GM18520 (cell line): ENCODE measurements around the gene CYGB.
"Not testable (repeated sequence)": the region's sequence is repeated elsewhere in the genome, so short reads cannot be mapped to it uniquely, and the experiment has no call there.

Experiments
- ATAC-seq: cut with Tn5 transposase; IDR thresholded peaks from one replicate; pipeline ENCODE4 v1.9.1; 2021; ENCODE audit not compliant: unreplicated experiment

CYGB gene

DNA sequence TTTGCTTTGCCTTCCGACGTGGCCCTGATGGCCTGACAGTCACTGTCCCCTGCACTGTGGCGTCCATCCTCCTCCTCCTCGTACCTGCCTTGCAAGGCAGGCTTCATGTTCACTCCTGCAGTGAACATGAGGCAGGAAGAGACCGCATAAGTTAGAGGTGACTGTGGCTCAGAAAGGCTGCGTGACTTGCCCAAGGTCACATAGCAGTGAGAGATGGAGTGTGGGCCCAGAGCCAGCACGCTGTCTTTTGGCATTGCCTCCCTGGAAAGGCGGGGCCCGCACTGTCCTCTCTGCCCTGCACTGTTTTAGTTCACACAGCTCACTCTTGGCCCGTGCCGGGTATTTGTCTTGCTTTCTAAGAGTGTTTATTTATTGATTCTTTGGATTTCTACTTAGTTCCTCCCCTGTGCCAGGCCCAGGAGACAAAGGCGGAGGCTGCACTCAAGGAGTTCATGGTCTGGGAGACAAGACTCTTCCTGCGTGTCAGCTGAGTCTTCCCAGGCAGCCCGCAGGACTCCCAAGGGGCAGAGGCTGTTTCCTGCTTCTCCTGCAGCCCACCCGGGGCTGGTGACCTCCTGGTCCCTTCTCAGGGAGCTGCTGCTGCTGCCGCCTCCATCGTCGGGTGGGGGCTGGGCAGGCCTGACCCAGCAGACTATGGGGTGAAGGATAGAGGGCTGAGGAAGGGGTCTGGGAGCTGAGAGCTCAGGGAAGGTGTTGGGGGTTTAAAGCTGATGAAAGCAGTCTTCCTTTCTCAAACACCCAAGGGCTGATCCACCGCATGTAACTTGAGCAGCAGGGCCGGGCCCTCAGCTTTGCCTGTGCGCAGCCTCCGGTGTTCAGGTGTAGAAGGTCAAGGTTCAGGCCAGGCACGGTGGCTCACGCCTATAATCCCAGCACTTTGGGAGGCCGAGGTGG is 12.7 kb downstream of the CYGB start:
- ATAC-seq, result no peak

DNA sequence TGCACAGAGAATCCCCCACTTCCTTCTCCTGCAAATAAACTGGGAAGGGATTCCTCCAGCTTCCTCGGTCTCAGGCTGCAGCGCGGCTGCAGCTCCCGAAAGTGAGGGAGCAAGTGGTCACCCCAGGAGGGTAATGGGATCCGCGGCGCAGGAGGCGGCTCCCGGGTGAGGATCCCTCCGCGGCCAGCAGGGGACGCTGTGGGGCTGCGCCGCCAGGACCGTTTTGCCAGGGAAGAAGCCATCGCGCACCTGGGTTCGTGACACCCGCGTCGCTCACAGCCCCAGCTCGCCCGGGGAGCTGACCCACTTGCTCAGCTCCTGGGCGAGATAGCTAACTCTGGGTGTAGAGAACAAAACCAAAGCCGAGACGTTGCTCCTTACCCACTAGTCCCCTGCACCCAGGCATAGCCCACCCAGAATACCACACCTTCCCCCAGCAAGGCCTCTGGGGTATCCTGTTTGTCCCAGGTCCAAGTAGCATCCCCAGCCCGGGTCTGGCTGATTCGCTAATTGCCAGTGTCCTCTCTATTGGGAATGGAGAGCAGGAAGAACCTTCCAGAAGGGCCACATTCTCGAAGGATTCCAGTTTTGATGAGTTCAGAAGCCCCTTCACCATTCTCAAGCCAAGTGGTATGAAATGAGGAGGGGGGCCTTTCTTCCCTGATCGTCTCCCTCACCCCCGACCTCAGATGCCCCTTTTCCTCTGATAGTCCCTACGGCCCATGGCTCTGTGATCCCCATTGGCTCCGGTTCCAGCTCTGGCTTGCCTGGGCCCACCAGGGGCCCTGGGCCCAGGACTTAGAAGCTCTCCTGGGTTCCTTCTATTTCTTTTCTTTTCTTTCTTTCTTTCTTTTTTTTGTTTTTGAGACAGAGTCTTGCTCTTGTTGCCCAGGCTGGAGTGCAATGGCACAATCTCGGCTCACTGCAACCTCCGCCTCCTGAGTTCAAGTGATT is 14.1 kb downstream of the CYGB start:
- no peak for ATAC-seq

DNA sequence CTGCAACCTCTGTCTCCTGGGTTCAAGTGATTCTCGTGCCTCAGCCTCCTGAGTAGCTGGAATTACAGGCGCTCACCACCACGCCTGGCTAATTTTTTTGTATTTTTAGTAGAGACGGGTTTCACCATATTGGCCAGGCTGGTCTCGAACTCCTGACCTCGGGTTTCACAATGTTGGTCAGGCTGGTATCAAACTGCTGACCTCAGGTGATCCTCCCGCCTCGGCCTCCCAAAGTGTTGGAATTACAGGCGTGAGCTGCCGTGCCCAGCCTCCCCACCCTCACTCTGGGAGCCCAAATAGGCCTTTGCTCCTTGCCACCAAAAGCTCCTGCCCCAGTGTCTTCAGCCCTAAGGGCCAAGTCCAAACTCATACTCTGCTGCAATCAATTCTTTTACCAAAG is 15.8 kb downstream of the CYGB start:
- not testable (repeated sequence) for ATAC-seq

DNA sequence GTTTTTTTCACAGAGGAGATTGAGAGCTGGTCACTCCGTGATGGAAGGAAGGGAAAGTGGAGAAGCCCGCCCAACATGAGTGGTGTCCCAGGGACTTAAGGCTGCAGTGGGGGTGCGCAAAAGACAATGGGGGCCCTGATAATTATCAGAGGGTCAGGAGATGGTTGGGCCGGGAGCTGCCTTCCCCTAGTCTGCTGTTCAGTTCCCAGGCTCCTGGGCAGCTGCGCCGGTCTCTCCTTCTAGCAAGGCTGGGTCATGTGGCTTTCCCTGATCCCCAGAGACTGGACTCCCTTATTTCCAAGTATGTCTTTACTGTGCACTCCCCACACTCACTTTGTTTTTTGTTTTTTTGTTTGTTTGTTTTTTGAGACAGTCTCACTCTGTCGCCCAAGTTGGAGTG is 16.2 kb downstream of the CYGB start:
- ATAC-seq, result no peak

DNA sequence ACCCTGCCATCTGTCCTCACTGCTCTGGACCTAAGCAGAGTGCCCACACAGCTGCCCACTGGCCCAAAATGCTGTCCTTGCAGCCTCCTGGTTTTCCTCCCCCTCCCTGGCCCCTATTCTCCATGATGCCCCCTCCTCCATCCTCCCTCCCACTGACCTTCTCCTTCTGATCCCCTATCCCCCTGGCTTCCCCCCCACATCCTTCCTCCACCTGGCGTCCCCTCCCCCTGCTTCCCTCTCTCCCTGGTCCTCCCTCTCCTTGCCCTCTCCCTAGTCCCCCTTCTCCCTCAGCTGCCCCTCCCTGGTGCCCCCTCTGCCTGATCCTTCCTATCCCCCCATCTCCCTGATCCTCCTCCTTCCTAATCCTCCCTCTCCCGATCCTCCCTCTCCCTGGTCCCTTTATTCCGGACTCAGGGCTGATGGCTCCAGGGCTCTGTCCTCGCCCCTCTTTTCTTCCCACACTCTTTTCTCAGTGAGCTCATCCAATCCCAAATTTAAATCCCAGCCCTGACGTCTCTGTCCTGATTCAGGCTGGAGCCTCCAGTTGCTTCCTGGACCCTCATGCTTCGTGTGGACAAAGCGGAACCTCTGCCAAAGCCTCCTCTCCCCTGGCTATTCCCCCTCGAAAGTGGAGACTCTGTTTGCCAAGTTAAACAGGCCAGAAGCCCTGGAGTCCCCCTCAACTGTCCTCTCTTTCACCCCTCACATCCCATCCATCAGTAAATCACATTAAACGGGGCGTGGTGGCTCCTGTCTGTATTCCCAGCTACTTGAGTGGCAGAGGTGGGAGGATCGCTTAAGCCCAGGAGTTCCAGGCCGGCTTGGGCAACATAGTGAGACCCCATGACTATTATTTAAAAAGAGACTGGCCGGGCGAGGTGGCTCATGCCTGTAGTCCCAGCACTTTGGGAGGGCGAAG is 18.2 kb downstream of the CYGB start:
- ATAC-seq, result no peak

DNA sequence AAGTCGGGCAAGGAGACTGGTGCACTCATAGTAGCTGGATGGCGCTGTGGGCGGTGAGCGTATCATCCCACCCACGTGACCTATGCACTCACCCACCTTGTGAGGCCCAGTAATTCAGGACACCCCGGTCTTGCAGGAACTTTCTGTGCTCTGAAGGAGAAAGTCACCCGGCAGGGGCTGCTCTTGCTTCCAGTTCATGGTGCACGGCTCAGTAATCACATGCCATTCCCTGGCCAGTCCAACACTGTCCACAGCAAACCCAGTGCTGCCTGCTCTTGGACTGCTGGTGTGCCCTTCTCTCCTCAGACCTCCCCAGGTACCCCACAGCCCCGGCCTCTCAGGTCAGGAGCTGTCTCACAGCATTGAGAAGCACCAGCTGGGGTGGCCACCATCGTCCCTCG is 19.9 kb downstream of the CYGB start:
- no peak for ATAC-seq

DNA sequence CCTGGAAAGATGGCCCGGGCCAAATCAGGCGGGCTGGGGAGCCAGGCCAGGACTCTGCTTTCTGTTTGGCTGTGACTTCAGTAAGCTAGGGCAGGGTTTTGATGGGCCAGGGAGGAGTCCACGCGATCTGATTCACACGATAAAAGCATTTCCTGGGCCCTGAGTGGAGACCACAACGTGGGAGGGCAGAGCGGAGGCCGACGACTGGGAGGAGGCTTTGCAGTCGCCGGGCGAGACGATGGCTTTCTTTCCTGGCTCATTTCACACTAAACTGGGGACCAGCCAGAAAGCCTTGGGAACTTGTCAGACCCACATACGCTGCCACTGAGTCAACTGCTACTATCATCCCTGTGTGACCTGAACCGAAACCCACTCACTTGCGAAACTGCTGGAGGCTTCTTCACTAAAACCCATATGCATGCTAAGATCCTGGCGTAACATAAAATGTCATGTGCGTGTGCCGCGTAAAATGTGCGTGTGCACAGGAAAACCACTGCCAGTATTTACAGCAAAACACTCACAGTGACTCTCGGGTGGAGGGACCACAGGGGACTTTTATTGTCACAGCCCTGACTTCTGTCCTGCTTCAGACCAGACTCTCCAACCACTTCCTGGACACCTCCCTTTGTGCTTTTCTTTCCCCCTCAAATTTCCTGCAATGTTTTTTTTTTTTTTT is 22.1 kb downstream of the CYGB start:
- ATAC-seq, result peak; percentile 57

DNA sequence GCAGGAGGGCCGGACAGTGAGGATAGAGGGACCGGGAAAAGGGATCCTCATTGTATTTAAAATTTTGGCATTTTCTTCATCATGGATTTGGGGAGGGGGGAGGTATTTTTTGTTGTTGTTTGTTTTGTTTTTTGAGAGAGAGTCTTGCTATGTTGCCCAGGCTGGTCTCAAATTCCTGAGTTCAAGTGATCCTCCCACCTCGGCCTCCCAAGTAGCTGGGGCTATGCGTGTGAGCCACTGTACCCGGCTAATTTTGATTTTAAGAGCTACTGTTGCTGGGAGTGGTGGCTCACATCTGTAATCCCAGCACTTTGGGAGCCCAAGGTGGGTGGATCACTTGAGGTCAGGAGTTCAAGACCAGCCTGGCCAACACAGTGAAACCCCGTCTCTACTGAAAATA is 23.2 kb downstream of the CYGB start:
- not testable (repeated sequence) for ATAC-seq

DNA sequence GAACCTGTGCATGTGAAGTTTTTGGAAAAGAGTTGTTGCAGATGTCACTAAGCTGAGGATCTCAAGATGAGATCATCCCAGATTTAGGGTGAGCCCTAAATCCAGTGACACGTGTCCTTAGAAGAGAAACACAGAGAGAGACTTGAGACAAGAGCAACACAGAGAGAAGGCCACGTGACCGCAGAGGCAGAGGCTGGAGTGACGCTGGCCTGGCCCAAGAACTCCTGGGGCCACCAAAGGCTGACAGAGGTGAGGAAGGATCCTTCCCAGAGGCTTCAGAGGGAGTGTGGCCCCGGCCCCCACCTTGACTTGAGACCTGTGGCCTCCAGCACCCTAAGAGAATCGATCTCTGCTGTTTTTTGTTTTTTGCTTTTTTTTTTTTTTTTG is 24.2 kb downstream of the CYGB start:
- ATAC-seq, result no peak

DNA sequence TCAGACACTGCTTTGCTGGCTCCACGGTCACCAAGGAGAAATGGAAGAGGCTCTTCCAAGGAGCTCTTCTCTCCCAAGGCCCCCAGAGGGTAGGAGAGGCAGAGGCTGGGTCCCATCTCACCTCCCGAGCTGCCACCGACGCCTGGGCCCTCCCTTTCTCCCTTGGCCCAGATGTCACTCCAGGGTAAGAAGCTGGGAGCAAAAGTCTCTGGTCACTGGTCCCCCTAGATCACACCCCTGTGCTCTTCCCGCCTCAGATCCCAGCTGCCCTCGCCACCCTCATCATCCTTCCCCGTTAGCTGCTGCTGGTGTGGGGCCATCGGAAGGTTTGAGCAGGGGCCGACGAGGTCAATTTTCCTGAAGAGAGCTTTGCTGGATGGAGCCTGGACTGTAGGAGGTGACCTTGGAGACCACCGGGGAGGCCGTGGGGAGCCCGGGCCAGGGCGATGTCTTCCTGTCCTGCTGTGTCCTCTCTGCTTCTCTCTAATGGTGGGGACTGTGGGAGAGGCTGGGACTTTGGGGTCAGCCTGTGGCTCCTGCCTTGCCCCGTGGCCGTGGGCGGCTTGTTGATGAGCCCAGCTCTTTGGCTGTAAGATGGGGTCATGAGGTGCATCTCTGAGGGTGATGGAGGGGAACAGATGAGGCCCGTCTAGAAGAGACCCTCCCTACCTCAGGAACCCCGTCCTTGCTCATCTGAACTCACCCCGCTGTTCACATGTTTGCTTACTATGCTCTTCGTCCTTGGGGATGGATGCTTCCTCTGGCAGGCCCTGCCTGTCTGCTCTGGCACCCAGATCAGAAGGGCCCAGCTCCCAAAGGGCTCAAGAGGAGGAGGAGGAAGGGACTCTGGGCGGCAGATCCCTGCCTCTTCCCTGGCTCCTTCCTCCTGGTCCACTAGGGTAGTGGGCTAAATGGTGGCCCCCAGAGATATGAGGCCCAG is 24.9 kb downstream of the CYGB start:
- ATAC-seq, result no peak

DNA sequence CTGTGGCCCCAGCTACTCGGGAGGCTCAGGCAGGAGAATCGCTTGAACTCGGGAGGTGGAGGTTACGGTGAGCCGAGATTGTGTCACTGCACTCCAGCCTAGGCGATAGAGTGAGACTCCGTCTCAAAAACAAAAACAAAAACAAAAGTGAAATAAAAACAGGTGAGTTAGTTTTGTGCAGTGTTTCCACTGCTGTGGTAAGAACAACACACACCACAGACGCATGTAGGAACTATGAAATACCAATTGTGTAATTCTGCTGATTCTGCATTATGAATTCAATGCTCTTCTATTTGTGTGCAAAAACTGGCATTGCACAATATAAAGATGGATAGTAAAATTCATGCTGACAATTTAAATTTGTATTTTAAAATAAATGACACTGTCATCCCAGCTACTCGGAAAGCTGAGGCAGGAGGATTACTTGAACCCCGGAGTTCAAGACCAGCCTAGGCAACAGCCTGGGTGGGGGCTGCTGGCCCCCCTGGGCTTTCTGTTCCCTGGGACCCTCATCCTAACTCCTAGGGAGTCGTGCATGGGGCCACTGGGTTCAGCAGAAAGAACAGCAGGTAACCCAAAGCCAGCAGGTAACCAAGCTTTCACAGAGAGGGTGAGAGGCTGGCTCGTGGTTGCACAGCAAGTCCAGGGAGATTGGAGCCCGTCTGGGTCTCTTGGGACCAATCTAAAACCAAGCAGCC is 25.7 kb downstream of the CYGB start:
- no peak for ATAC-seq

DNA sequence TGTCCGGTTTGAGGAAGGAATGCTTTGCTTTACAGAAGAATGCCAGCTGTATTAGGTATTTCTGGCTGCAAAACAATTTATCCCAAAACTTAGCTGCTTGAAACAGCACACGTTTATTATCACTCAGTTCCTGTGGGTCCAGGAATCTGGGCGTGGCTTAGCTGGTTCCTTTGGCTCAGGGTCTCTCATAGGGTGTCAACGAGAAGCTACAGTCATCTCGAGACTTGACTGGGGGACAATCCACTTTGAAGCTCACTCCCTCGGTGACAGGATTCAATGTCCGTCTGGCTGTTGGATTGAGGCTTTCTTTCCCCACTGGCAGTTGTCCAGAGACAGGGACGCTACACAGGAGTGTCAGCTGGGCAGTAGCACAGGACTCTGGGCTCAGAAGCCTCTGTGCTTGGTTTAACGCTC is 26.7 kb downstream of the CYGB start:
- ATAC-seq, result no peak

DNA sequence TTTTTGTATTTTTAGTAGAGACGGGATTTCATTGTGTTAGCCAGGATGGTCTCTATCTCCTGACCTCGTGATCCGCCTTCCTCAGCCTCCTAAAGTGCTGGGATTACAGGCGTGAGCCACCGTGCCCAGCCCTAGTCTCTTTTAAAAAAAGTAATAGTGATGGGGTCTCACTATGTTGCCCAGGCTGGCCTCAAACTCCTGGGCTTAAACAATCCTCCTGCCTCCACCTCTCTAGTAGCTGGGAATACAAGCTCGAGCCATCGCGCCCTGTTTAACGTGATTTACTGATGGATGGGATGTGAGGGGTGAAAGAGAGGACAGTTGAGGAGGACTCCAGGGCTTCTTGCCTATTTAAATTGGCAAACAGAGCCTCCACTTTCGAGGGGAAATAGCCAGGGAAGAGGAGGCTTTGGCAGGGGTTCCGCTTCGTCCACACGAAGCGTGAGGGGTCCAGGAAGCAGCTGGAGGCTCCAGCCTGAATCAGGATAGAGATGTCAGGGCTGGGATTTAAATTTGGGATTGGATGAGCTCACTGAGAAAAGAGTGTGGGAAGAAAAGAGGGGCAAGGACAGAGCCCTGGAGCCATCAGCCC is 28.9 kb downstream of the CYGB start:
- ATAC-seq, result not testable (repeated sequence)

DNA sequence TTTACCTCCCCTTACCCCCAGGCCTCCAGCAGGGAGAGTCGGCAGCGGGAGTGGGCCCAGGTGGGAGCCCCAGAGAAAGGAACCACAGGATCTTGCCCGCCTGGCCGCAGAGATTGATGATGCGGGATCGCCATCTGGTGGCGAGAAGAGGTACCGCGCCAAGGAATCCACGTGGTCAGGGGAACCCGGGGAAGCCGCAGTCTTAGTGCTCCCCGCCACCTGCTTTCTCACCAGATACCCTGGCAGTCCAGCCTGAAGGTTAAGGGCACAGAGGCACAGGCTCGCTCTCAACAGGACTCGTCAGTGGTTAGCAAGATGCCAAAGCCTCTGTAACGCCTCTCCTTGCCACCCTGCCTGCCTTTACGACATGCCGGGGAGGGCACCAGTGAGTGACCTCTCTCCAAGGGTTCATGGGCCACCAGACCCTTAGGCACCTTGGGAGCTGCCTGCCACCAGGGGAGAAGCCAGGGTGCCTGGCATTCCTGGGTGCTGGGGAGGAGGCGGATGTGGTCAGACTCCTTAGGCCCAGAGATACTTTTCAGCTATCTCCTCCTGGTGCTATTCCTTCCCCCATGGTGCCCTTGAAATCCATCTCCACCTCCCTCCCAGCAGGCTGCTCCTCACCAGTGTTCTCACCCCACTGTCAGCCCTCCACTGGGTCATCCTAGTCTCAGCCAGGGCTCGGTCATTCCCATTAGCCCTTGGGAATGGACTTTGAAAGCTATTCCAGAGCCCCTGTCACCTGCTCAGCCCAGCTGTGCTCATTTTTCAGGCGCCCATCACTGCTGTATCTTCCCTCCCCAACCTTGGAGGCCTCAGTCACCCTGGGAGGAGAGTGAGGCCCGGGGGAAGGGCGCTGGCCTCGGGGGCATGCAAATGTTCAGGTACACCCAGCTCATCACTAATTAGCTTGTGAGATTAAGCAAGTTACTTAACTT is 30.8 kb downstream of the CYGB start:
- peak; percentile 48 for ATAC-seq

DNA sequence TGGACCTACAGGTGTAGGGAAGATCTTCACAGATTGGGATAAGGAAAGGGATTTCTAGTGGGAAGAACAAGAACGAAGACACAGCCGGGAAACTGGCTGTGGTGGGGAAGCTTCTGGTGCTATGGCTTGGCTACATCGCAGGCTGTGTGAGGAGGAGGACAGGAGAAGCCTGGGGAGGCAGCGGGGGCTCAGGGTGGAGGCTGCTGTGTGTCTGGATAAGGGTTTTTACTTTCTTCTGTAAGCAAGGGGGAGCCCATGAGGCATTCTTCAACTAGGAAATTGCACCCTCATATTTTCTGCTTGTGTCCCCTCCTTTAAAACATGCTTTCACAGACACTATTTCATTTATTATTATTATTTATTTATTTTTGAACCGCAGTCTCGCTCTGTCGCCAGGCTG is 33.4 kb downstream of the CYGB start:
- no peak for ATAC-seq

DNA sequence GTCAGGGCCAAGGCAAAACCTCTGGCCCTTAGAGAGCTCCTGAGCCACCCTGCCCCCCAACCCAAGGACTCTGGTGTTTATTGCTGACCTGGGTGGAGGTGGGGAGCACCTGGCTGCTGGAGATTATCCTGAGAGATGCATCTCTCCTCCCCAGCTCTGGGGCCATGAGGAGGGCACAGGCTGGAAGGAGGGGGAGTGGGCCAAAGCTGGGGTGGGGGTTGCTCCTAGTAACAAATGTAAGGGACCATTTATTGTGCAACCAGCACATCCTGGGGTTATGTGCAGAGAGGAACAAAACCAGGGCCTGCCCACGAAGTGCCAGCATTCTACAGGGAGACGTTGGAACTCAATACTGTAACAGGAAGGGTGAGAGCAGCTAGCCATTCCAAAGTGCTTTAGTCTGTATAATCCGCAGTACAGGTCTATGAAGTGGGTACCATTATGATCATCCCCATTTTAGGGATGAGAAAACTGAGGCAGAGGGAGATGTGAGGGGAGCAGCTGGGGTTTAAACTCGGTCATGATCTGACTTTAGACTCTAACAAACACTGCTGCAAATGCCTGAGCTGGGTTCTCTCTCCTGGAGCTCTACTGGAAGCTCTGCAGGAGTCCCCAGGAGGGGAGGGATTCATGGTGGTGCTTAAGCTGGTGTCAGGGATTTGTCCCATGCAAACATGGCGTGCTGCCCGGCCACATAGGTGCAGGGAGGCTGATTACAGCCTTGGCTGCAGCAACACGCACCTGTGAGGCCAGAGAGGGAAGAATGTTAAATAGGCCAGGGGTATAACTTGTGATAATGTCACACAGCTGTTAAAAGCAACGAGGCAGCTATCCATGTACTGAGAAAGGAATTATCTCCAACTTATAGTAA is 34.9 kb downstream of the CYGB start:
- no peak for ATAC-seq
